BJ (cell line): ENCODE results near the gene LTB4R. TPM values are rescaled to one million over a fixed set of nuclear protein-coding genes. Genes with fewer than 3 reads are reported as not detected.

Source experiments
- CTCF ChIA-PET: fragments of 350-600 bp; formaldehyde crosslinking; extraction: SDS; loops from one replicate; lab custom pipeline; 2021; ENCODE audit warnings: antibody characterized with exemption, inconsistent platforms; lab: Yijun Ruan, JAX
- POLR2A ChIA-PET: fragments of 300-600 bp; sonication (Branson Sonifier 250); formaldehyde crosslinking; extraction: SDS; loops from one replicate; lab custom pipeline; 2021; ENCODE audit warnings: antibody characterized with exemption; lab: Charles Lee
- DNase-seq: peaks from one replicate; pipeline ENCODE4 v3.0.0-alpha.2; 2011; ENCODE audit warnings: low read depth
- H3K27me3 ChIP-seq: 2 replicates; pipeline ENCODE4 v1.6.0; 2011; ENCODE audit warnings: low read length; ENCODE audit not compliant: control insufficient read depth, insufficient read depth
- H3K36me3 ChIP-seq: 2 replicates; pipeline ENCODE4 v1.5.1; 2011; ENCODE audit warnings: low read length; ENCODE audit not compliant: control insufficient read depth, insufficient read depth
- H3K4me3 ChIP-seq: 2 replicates; pipeline ENCODE4 v1.5.1; 2011; ENCODE audit warnings: low read depth, mild to moderate bottlenecking, control low read depth, low read length
- polyA plus RNA-seq: library from polyadenylated mRNA; depleted of rRNA; stranded (reverse); fragments of >200 nt; gene quantifications from 2 replicates; pipeline ENCODE4 v1.2.3, GENCODE V29; 2011
- TF ChIP-seq, protein P1 (sequence below): IDR thresholded peaks from 2 replicates; pipeline ENCODE4 v1.5.1; 2011; ENCODE audit warnings: low read depth, mild to moderate bottlenecking, control low read depth, inconsistent platforms, low read length, moderate library complexity; ENCODE audit not compliant: insufficient read depth

Gene LTB4R
- polyA plus RNA-seq, 1 experiment, result 2.6 TPM

GRCh38 chr14:24278424-24278823, 32.9 kb upstream of the LTB4R start:
- no peaks in the 10 kb centered on the region for H3K27me3 ChIP-seq
- no peak for DNase-seq
- POLR2A ChIA-PET, result no interaction called here
- H3K36me3 ChIP-seq, result no peaks in the 10 kb centered on the region
- TF ChIP-seq, protein P1, sequence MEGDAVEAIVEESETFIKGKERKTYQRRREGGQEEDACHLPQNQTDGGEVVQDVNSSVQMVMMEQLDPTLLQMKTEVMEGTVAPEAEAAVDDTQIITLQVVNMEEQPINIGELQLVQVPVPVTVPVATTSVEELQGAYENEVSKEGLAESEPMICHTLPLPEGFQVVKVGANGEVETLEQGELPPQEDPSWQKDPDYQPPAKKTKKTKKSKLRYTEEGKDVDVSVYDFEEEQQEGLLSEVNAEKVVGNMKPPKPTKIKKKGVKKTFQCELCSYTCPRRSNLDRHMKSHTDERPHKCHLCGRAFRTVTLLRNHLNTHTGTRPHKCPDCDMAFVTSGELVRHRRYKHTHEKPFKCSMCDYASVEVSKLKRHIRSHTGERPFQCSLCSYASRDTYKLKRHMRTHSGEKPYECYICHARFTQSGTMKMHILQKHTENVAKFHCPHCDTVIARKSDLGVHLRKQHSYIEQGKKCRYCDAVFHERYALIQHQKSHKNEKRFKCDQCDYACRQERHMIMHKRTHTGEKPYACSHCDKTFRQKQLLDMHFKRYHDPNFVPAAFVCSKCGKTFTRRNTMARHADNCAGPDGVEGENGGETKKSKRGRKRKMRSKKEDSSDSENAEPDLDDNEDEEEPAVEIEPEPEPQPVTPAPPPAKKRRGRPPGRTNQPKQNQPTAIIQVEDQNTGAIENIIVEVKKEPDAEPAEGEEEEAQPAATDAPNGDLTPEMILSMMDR, result no peak
- H3K4me3 ChIP-seq, result no peak overlapping the region
- CTCF ChIA-PET, result interaction anchor here (1.6 to 9.7 kb wide), 3 partner anchors 19 to 158 kb away, joined by 6 to 47 read pairs (median 6); partner anchors contain the start of genes DHRS1, NOP9 and TINF2

- H3K36me3 ChIP-seq, result no peaks in the 10 kb centered on the region
- DNase-seq, result no peak
- ChIA-PET CTCF (interaction anchor here (1.0 to 9.7 kb wide), 4 partner anchors 8 to 37 kb away, joined by 3 to 47 read pairs (median 14); partner anchors contain the start of genes DHRS1, NOP9, RABGGTA and TINF2), POLR2A (no interaction called here)
- H3K4me3 ChIP-seq, result no peak overlapping the region
- TF ChIP-seq, protein P1, result no peak
- no peaks in the 10 kb centered on the region for H3K27me3 ChIP-seq
Measured at GRCh38 chr14:24279301-24280186, 31.8 kb upstream of the LTB4R start.

DNA sequence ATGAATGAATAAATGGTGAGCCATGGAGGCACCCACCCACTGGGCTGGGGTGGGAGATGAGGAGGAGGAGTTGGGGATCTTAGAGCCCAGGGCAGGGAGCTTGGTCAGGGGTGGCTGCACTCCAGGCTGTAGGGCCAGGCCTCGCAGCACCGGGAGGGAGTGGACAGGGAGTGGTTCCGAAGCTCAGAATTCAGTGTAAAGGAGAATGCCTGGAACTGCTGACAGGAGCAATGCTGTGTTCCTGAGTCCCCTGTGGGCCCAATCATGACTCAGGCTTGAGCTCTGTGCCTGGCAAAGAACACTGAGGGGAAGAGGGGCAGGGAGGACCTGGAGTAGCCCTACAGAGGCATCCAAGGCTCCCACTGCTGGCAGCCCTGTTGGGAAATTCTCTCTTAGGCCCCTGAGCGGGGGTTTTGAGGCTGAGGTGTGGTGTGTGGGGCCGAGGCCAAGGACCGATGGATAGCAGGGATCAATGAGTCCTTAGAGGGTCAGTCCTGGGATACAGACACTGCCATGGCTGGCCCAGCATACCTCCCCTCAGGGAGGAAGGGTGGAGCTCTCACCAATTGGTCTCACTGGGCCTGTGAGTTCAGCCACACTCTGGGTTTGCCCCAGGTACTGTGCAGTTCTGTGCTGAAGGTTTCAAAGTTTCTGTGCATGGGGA, 30.4 kb upstream of the LTB4R start:
- Histone ChIP-seq H3K4me3 (no peak overlapping the region), H3K36me3 (no peaks in the 10 kb centered on the region), H3K27me3 (no peaks in the 10 kb centered on the region)
- POLR2A ChIA-PET, result no interaction called here
- CTCF ChIA-PET, result interaction anchor here (1.0 to 9.7 kb wide), 8 partner anchors 10 to 120 kb away, joined by 3 to 47 read pairs (median 3); partner anchors contain the start of genes DHRS1, IRF9, NOP9 and RABGGTA
- DNase-seq, result no peak
- TF ChIP-seq, protein P1, result no peak

DNA sequence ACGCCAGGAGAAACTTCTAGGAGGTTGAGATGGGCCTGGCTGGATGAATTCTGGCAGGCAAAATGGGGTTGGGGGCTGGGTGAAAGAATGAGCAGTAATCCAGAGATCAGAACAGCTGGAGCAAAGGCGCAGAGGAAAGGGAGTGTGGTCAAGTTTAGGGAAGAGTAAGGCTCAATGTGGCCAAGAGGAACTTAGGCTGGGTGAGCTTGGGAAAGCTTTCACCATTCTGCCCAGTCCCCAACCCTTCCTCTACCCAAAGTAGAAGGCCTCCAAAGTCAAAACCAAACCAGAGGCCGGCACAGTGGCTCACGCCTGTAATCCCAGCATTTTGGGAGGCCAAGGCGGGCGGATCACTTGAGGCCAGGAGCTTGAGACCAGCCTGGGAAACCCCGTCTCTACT, 29.7 kb upstream of the LTB4R start:
- CTCF ChIA-PET, result interaction anchor here (1.0 to 9.7 kb wide), 6 partner anchors 15 to 120 kb away, joined by 3 to 47 read pairs (median 4); partner anchors contain the start of genes DHRS1, IRF9, NOP9 and TGM1
- TF ChIP-seq, protein P1, result no peak
- POLR2A ChIA-PET, result no interaction called here

DNA sequence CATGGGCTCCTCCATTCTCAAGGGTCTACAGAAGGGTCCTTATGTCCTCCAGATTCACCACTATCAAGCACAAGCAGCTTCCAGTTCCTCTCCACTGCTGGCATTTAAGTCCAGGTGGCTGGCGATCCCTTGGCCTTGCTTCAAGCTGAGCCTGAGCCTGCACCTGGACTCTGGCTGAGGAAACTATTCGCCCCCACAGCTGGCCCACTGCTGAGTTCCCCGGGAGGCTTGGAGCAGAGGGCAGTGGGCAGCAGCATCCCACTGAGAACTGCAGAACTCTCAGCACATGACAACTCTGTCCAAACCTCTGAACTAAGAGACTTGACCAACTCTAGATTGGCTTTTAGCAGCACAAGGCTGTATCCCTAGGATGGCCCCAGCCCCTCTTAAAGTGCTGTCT, 28.6 kb upstream of the LTB4R start:
- POLR2A ChIA-PET, result no interaction called here
- CTCF ChIA-PET, result interaction anchor here (1.1 to 9.7 kb wide), 5 partner anchors 14 to 67 kb away, joined by 3 to 47 read pairs (median 4); partner anchors contain the start of genes DHRS1, MDP1, NOP9 and TINF2
- TF ChIP-seq, protein P1, result no peak
- no peaks in the 10 kb centered on the region for H3K36me3 ChIP-seq
- H3K4me3 ChIP-seq, result no peak overlapping the region
- no peak for DNase-seq
- H3K27me3 ChIP-seq, result no peaks in the 10 kb centered on the region

More for the DNA sequence above, 29.7 kb upstream of the LTB4R start:
- Histone ChIP-seq H3K27me3 (no peaks in the 10 kb centered on the region), H3K36me3 (no peaks in the 10 kb centered on the region), H3K4me3 (no peak overlapping the region)
- no peak for DNase-seq
